ENCODE data around the gene SFTPD.

- TF ChIP-seq, protein P1, sequence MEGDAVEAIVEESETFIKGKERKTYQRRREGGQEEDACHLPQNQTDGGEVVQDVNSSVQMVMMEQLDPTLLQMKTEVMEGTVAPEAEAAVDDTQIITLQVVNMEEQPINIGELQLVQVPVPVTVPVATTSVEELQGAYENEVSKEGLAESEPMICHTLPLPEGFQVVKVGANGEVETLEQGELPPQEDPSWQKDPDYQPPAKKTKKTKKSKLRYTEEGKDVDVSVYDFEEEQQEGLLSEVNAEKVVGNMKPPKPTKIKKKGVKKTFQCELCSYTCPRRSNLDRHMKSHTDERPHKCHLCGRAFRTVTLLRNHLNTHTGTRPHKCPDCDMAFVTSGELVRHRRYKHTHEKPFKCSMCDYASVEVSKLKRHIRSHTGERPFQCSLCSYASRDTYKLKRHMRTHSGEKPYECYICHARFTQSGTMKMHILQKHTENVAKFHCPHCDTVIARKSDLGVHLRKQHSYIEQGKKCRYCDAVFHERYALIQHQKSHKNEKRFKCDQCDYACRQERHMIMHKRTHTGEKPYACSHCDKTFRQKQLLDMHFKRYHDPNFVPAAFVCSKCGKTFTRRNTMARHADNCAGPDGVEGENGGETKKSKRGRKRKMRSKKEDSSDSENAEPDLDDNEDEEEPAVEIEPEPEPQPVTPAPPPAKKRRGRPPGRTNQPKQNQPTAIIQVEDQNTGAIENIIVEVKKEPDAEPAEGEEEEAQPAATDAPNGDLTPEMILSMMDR (IDR thresholded peaks at IDR 0.05; ENCODE audit: low read depth, low read length), result no peak
- TF ChIP-seq EZH2phosphoT487 (IDR thresholded peaks at IDR 0.05; ENCODE audit: low read depth), result no peak
Observed at GRCh38 chr10:79938728-79939406, 10.0 kb downstream of the SFTPD start.
